NCI-H1694 treated with DMSO at 0.1 percent for 48 hours (cell line): Measurements from ENCODE around the gene RAB20.
"Not testable (repeated sequence)": the region's sequence is repeated elsewhere in the genome, so short reads cannot be mapped to it uniquely, and the experiment has no call there.

Source experiments
- DNase-seq: peaks from one replicate; lab custom pipeline; 2025; lab: John Stamatoyannopoulos, UW

RAB20 gene

GRCh38 chr13:110561344-110562035 is at the start of gene RAB20:
RAB20 (minus strand) TSS chr13:110561722; CDS start chr13:110561519, 203 bp downstream.
- DNase-seq, result no peak

- no peak for DNase-seq
Observed at GRCh38 chr13:110610955-110611595, 49.6 kb upstream of the RAB20 start.

DNA sequence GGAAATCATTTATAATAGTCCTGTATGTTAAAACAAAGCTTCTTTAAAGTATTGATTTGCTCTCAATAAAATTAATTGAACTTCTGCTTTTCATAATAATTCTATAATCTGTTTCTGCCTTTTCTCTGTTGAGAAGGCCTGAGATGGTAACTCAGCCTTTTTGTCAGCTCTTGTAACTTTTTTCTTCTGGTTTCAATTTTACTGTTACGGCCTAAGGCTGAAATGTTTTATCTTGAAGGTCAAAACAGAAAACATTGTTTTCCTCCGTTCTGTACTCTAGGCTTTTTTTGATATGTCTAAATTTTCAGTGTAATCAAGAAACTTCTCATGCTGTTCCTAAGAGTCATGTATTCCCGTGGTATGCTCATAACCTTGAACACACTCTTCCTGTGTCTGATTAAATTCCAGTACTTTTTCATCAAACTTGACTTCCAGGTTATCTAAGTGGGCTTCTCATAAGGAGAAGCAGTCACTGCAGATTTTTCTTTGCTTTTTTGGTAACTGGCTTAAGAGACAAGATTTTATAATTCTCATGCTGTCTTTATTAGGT is 46.2 kb upstream of the RAB20 start:
- DNase-seq, result no peak

DNA sequence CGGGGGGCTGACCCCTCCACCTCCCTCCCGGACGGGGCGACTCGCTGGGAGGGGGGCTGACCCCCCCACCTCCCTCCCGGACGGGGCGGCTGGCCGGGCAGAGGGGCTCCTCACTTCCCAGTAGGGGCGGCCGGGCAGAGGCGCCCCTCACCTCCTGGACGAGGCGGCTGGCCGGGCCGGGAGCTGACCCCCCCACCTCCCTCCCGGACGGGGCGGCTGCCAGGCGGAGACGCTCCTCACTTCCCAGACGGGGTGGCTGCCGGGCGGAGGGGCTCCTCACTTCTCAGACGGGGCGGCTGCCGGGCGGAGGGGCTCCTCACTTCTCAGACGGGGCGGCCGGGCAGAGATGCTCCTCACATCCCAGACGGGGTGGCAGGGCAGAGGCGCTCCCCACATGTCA is 44.8 kb upstream of the RAB20 start:
- not testable (repeated sequence) for DNase-seq

- DNase-seq, result no peak
Observed at GRCh38 chr13:110605132-110605531, 43.6 kb upstream of the RAB20 start.

GRCh38 chr13:110600980-110601379 is 39.5 kb upstream of the RAB20 start:
- no peak for DNase-seq

DNA sequence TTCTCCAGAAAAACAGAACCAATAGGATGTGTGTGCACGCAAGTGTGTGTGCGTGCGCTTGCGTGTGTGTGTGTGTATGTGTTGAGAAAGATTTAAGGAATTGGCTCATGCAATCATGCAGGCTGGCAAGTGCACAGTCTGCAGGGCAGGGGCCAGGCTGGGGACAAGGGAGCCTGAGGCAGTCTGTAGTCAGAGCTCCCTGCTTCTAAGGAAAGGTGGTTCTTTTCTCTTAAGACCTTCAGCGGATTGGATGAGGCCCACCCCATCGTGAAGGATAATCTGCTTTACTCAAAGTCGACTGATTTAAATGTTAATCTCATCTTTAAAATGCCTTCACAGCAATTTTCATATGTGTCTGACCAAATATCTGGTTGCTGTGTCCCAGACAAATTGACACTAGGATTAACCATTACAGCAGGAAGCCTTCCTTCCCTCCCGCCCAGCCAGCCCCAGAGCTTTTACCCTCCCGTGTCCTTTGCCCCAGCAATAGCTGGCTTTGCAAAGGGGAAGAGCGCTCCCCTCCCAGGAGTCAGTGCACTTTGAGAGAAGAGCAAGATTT is 38.8 kb upstream of the RAB20 start:
- DNase-seq, result no peak

GRCh38 chr13:110597041-110597689 is 35.6 kb upstream of the RAB20 start:
- DNase-seq, result no peak

- DNase-seq, result peak; percentile 52
Observed at GRCh38 chr13:110593430-110594130, 32.1 kb upstream of the RAB20 start.

DNA sequence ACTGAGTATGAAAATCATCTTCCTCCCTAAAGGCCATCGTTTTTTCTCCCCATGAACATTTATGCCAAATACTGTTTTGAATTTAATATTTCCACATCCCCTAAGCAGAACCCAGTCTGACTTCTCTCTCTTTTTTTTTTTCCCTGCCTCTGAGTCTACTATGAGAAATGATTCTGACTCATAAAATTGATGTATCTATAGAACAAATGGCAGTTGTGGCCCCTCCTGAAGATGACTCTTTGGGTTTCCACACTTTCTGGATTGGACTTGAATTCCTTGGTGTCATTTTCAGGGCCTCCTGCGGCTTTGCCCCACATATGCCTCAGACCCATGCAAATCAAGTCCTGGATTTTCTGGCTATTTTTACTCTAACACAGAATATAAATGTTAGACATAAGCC is 31.1 kb upstream of the RAB20 start:
- no peak for DNase-seq

DNA sequence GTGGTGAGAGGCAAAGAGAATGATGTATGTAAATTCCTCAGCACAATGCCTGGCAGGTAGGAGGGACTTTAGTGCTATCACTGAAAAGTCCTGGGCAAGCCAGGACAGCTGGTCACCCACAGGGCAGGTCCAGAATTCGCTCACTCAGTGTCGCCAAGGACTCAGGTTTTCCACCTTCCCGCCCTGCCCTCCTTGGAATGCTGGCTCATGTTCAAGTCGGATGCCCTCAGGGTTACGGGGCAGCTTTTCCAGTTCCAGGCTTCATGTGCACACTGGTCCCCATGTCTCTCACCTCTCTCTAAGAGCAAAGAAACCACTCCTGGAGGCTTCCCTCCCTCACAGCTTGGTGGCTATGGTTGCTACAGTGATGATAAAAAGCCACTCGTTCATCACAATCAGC is 29.1 kb upstream of the RAB20 start:
- no peak for DNase-seq

- no peak for DNase-seq
Observed at GRCh38 chr13:110589793-110590390, 28.4 kb upstream of the RAB20 start.

- no peak for DNase-seq
Observed at GRCh38 chr13:110583178-110583865, 21.8 kb upstream of the RAB20 start.

DNA sequence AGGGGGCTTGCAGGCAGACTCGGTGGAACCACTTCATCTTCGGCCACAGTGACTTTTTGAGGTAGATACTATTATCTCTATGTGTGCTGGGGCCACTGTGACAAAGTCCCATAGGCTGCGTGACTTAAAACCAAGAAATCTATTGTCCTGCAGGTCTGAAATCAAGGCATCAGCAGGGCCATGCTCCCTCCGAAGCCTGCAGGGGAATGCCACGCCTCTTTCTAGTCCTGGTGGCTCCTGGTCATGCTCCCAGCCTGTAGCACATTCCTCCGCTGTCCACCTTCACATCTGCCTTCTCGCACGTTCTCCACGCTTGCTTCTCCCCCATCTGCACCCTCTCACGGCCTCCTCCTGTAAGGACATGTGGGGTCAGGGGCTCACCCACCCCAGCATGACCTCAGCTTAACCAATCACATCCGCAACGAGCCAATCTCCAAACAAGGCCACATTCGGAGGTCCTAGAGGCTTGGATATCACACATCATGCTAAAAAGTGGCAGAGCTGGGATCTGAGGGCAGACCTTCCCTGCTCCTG is 21.0 kb upstream of the RAB20 start:
- DNase-seq, result no peak

- no peak for DNase-seq
Observed at GRCh38 chr13:110581506-110582185, 20.1 kb upstream of the RAB20 start.

DNA sequence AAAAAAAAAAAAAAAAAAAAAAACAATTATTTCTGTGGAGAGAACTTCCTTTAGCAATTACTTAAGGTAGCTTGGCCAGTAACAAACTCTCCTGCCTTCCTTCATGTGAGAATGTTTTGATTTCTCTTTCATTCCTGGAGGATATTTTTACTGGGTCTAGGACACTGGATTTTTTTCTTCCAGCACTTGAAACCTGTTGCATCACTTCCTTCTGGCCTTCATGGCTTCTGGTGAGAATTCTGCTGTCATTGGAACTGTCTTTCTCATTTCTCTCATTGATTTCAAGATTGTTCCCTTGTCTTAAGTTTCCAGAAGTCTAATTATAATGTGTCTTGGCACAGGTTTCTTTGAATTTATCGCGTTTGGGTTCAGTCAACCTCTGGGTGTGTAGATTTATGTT is 19.3 kb upstream of the RAB20 start:
- no peak for DNase-seq

DNA sequence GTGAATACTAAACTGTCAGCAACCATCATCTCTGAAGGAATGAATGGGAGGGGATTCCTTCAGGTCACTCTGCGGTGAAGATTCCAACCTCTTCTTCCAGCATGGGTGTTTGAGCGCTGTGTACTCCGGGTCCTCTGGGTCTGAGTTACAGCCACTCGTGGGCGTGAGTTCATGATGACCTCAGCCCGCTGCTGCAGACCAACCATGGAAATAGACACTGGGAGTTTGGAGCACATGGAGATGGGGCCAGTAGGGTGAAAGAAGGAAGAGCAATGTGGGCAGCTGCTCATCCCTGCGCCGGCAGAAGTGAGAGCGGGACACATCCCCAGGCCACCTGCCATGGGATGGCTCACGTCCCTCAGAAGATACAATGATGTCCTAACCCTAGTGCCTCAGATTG is 16.8 kb upstream of the RAB20 start:
- no peak for DNase-seq

DNA sequence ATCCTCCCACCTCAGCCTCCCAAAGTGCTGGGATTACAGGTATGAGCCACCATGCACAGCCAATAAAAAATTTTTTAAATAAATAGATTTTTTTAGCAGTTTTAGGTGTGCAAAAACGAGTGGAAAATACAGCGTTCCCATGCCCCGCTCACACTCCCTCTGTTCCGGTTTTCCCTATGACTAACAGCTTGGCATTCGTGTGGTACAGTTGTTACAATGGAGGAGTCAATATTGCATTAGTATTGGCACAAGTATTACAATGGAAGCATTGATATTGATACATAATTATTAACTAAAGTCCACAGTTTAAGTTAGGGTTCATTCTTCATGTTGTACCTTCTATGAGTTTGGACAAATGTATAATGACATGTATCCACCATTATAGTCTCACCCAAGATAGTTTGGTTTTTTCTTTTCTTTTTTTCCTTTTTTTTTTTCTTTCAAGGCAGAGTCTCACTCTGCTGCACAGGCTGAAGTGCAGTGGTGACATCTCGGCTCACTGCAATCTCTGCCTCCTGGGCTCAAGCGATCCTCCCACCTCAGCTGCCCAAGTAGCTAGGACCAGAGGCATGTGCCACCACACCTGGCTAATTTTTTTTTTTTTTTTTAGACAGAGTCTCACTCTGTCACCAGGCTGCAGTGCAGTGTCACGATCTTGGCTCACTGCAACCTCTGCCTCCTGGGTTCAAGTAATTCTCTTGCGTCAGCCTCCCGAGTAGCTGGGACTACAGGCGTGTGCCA is 15.4 kb upstream of the RAB20 start:
- no peak for DNase-seq

GRCh38 chr13:110576070-110576394 is 14.5 kb upstream of the RAB20 start:
- no peak for DNase-seq
